ENCODE data around the gene MOB2.
"Not testable (repeated sequence)": the region's sequence is repeated elsewhere in the genome, so short reads cannot be mapped to it uniquely, and the experiment has no call there.

GRCh38 chr11:1423406-1423805 lies 63.2 kb downstream of the MOB2 start:
- TF ChIP-seq CTCF, EP300, POLR2AphosphoS5 (IDR thresholded peaks at IDR 0.05): not testable (repeated sequence)

Data from gastroesophageal sphincter (tissue), 3 donors.